GM18868 (cell line): ENCODE data around the gene PYY.
"Not testable (repeated sequence)": the region's sequence is repeated elsewhere in the genome, so short reads cannot be mapped to it uniquely, and the experiment has no call there.

Source experiments
- ATAC-seq: cut with Tn5 transposase; IDR thresholded peaks from one replicate; pipeline ENCODE4 v1.9.1; 2021; ENCODE audit warnings: mild to moderate bottlenecking, moderate library complexity; ENCODE audit not compliant: unreplicated experiment

The PYY gene

DNA sequence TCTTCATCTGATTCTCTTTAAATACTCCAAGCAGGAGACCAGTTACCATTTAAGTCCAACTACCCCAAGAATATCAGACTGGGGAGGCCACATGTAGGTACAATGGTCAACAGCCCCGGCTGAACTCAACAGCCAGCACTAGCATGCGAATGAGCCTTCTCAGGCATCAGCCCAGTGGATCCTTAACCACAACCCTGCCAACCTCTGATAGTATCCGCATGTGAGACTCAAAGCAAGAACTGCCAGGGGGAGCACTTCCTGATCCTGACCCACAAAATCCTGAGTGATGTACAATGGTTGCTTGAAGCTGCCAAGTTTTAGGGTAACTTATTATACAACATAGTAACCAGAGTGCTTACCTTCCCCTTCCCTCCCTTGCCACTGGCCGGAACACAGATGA, 4.0 kb downstream of the PYY start:
- ATAC-seq = no peak

DNA sequence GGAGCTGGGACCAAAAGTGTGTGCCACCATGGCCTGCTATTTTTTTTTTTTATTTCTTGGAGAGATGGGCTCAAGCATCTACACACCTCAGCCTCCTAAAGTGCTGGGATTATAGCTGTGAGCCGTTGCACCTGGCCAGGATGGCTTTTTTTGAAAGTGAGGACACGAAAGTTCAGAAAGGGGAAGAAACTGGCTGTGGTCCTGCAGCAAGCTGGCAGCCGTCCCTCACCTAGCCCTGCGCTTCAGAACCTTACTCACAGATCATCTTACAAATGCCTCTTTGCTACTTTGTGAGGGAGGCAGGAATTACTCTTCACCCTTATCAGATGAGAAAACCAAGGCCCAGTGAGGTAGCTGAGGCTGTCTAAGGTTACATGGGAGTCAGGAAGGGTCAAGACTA, 7.0 kb downstream of the PYY start:
- ATAC-seq = no peak

DNA sequence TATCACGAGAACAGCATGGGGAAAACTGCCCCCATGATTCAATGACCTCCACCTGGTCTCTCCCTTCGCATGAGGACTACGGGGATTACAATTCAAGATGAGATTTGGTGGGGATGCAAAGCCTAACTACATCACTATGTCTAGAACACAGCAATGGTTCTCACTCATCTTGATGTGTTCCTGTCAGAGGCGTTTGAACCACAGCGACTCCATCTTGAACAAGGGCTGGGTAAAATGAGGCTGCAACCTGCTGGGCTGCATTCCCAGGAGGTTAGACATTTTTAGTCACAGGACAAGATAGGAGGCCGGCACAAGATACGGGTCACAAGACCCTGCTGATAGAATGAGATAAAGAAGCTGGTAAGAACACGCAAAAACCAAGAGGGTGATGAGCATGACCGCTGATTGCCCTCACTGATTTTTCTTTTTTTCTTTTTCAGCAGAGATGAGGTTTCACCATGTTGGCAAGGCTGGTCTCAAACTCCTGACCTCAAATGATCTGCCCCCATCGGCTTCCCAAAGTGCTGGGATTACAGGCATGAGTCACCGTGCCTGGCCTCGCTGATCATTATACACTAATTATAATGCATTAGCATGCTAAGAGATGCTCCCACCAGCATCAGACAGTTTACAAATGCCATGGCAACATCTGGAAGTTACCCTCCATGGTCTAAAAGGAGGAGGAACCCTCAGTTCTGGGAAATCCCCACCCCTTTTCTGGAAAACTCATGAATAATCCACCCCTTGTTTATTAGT, 8.5 kb downstream of the PYY start:
- no peak for ATAC-seq

DNA sequence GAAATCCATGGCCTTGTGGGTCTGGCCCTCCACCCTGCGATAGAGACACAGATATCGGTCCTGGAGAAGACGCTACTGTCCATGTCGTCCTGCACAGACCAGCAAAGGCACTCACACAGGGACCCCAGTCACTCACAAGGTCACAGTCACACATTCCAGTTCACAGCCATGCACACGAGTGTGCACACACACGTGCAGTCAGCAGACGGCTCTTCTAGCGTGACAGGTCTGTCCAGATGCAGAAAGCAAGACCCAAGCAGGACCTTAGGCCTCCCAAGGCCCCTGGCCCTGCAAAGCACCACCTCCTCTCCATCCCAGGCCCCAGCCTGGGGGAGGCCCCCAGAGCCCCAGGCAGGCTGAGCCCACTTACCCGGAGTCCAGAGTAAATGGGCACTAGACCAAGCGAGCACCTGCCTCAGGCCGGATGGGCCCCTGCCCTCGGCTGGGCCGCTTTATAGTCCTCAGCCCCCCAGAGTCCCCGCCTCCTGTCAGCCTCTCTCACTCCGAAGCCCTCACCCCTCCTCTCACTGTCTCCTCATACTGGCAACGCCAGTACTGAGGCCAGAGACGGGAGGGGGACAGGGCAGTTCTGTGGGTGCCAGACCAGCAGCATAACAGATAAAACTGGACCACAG, 11.6 kb downstream of the PYY start, which contains the start of gene PPY:
Gene PPY (minus strand): TSS at position 426 of the 635 bp plus-strand sequence. CDS start 822 bp downstream, outside the sequence.
- no peak for ATAC-seq

DNA sequence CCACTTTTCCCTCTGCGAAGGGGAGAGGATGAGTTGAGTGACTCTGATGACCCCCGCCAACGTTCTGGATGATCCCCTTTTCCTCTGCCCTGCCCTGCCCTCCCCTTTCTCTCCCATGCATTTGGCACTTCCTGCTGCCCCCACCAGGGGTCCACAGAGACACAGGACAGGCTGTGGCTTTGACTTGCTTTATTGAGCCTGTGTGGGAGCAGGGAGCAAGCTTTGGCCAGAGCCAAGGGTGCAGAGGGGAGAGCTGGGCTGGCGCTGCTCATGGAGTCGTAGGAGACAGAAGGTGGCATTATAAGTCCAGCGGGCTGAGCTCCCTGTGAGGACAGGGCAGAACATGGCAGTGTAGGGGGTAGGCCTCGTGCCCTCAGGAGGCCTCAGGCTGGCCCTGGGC, 13.1 kb downstream of the PYY start:
- ATAC-seq = no peak

DNA sequence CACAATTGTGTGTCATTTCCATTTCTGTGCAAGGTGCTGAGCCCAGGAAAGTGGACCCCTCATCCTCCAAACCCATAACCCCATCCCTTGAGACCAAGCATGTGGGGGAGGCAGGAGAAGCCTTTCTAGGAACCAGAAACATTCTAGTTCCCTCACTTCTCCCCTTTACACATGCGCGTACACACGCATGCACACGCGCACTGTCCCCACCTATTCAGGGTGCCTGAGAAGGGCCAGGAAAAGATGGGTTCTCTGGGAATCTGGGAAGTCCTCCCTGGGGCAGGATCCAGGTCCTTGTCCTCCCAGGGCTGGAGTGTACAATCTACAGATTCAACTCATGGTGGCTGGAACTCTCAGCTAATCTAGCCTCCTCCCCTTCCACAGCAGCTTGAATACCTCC, 13.9 kb downstream of the PYY start:
- ATAC-seq = no peak

DNA sequence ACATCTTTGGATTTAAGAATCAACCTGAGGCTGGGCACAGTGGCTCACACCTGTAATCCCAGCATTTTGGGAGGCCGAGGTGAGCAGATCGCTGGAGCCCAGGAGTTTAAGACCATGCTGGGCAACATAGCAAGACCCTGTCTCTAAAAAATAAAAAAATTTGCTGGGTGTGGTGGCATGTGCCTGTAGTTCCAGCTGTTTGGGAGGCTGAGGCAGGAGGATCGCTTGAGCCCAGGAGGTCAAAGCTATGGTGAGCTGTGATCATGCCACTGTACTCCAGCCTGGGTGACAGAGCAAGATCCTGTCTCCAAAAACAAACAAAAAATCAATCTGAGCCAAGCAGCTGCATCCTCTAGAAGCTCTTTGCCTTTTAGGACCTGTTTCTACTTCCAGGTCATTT, 14.3 kb downstream of the PYY start:
- ATAC-seq = not testable (repeated sequence)

DNA sequence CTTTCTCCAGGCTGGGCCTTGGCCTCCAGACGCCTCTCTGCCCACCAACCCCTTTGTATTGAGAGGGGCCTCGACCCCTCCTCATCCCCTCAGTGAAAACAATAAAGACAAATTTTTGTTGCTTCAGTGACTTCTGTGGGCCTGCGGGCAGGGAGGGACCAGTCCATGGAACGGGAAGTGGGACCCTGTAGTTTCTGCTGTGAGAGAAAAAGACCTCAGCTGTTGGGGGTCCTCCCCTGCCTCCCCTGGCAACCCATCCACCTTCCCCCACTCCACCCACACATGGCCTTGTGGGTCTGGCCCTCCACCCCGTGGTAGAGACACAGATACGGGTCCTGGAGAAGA, 14.9 kb downstream of the PYY start:
- no peak for ATAC-seq

DNA sequence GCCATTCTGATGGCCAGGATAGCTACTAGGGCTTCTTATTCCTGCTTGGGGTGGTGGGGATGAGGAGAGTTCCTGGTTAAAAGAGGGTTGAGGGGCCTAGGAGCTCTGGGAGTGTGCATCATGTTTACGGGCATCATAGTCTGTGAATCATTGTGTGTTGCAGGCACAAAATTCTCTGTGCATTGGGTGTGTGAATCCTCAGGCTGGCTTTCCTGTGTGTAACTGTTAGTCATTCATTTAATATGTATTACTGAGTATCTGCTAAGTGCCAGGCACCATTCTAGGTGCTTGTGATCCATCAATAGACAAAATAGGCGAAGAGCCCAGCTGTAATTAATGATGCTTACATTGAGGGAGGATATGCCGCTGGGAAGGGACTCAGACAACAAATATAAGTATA, 17.3 kb downstream of the PYY start:
- ATAC-seq = no peak

DNA sequence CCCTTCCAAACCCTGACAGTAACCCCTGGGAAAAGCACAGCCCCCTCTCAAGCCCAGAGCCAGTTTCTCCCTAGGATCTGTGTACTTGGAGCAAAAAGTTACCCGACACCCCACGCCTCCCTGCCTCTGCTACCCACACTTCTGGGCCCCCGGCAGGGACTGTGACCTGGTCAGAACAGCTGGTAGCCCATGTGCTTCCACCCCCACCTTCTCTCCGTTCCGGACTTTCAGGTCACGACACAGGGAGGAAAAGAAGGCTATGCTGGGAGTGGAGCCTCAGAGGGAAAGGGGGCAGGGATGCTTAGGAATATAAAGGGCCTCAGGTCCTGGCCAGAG, 17.8 kb downstream of the PYY start:
- ATAC-seq = no peak

DNA sequence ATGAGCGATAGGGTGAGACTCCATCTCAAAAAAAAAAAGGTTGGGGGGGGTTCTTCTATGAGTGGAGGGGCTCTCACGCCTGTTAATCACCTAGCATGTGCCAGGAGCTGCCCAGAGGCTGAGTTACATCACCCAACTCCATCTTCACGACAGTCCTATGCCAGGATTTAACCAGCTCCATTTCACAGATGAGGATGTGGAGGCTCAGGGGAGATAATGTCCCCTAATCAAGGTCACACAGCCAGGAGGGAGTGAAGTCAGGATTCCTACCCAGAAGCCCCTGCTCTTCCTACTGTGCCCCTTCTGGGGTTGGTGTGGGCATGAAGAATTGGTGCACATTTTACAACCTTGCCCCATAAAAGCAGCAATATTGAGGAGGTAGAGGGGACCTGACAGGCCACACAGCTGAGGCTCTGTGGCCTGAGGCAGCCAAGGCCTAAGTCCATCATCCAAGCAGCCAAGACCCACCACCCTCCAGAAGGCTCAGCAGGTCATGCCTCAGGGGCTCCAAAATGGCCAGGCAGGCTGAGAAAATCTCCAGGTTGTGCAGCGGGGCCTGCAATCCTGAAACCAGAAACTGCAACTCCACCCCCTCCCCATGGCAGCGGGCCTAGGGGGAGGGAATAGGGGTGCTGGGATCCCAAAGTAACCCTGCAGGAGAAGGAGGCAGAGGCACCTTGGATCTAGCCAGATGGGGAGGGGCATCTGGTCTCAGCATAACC, 18.4 kb downstream of the PYY start:
- ATAC-seq = no peak

DNA sequence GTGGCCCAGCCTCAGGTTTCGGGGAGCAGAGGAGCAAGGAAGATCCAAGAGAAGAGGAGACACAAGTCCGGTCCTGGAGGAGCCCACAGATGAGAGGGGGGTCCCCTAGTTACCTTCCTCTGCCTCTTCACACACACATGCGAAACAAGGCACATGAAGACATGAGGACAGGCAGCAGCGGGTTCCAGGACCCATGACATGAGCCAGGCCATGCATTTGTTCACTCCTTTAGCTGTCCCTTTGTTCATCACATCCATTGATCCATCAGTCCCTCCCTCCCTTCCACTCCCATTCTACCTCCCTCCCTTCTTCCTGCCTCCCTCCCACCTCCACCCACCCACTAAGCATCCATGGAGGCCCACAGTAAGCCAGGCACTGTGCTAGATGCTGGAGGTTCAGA, 20.8 kb downstream of the PYY start:
- no peak for ATAC-seq

DNA sequence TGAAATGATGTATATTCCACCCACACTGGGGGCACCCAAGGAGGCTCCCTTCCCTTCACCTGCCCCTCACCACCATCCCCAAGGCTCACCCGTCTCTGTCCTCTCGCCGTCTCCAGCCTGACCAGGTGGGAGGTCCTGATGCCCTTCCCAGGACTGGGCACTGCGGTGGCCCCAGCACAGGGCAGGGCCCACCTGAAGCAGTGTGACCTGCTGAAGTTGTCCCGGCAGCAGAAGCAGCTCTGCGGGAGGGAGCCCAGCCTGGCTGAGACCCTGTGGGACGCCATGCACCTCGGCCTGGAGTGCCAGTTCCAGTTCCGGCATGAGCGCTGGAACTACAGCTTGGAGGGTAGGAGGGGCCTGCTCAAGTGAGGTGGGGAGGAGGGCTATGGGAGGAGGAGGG, 21.4 kb downstream of the PYY start:
- no peak for ATAC-seq

DNA sequence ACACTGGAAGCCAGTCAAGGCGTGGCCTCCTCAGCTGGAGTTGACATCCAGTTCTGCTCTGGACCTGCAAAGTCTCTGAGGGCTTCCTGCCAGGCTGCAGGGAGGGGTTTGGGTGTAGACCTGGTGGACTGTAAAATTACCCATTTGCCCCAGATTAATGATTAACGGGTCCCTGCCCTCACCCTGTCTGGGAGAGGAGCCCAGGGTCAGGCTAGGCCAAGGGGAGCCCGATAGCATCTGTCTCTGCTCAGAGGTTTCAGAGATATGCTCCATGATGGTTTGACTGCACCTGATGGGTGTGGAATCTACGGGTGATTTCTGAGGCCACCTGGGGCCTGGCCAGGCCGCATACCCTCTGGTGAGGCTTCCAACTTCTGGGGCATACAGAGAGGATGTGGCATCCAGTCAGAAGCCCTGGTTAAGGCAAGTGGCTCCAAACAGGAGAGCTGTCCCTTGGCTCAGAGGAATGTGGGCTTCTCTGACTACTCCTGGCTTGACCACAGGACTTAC, 22.6 kb downstream of the PYY start:
- ATAC-seq = no peak

DNA sequence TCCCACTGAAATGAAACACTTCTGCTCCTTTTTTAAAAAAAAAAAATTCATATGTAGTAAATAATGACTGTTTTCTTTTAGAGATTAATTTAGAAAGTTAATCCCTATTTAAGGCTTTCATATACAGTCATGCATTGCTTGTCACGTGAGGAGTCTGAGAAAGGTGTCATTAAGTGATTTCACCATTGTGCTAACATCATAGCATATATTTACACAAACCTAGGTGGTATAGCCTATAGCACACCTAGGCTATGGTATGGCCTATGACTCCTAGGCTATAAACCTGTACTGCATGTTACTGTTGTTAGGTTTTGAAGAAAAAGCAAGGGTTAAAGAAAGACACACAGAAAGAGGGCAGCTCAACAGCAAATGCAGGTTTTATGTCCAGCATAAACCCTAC, 25.1 kb downstream of the PYY start:
- no peak for ATAC-seq

DNA sequence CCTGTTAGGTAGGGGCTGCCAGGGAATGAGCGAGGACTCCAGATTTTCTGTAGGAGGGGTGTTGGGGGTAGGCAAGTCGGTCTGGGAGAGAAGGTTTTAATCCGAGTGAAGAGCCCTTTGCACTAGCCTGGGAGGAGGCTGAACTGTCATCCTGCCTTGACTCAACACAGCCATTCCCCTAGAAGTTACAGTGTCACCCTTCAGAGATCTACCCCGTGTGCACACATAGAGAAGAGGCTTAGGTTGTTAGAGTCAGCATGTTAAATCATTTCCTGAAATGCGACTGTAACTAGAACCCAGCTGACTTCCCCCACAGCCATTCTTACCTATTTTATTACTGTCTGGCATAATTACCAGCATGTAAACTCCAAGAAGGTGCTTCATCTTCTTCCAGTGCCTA, 25.8 kb downstream of the PYY start:
- ATAC-seq = not testable (repeated sequence)

DNA sequence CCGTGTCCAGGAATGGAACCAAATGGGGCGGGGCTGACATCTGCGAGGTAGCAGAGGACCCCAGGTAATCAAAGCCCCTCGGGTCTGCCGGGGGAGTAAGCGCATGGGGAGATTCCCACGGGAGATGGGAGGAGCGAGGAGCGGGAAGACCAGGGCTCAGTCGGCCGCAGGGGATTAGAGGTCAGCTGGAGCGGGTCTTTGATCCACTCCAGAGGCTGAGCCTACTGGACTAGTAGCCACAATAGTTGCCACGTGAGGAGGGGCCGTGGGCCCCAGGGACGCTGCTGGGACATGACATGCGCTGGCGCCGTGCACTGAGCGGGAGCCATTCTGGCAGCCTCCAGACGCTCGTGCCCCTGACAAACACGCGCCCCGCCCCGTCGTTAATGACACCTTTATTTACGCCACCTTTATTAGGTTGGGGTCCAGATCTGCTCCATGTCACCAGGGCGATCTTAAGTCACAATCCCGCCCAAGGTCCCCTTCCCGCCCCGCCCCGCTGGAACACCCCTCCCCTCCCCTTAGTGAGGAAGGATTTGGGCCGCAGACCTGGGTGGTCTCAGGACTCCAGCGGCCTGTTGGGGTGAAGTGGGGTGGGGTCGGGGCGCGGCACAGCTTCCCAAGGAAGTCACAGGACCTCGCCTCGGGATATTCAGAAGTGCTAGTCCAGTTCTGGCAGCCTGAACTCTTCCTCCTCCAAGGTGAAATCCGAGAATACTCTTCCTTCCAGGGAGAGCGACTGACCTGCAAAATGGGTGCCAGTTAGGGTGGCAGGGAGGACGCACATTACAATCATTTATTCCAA, 26.5 kb downstream of the PYY start:
- no peak for ATAC-seq

DNA sequence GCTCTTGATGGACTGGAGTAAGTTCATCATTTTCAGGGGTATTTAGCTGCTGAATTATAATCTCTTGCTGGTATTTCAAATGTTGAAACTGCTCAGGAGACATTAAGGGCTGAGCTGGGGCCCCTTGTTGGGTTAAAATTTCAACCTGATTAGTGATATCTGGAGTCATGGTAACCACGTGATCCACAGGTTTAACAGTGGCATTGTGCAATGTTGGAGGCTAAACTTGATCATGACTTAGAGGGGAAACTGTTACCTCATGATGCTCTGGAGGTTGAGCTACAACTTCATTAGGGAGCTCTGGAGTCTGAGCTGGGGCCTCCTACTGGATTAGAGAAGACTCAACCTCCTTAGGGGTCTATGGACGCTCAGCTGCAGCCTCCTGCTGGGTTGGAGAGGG, 29.2 kb downstream of the PYY start:
- no peak for ATAC-seq

DNA sequence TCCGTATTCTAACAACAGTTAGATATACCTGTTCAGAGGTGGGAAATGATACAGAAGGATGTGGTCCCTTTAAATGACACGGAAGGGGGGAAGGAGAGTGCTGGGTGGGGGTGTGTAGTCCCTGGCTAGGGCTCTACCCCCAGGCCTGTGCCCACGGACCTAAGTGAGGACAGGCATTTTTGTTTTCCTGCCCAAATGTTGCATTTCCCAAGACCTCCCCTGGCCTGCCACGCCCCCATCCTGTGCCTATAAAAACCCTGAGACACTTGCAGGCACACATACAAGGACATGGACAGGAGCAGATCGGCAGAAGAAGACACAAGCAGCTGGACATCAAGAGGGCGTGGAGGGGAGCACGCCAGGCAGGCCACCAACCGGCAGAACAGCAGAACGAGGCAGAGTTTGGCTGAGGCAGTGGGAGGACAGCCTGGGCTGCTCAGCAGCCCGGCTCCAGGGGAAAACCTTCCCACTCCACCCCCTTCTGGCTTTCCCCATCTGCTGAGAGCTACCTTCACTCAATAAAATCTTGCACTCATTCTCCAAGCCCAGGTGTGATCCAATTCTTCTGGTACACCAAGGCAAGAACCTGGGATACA, 33.1 kb downstream of the PYY start:
- ATAC-seq = no peak

DNA sequence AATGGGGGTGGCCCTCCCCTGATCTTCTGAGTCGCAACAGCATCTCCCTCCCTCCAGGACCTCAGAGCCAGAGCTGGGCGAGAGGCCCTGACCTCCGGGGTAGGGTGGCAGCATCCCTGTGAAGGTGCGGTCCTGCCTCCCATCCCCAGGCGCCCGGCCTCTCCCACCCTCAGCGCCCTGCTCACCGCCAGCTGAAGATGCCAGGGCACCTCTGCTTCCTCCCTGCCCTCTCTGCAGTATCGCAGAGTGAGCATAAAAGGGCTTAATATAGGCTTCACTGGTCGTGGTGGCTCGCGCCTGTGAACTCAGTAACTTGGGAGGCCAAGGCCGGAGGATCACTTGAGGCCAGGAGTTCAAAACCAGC, 35.7 kb downstream of the PYY start:
- no peak for ATAC-seq
